GM06990 (cell line): Measurements from ENCODE around the gene B3GNT9.

ENCODE experiments used
- DNase-seq: peaks from one replicate; pipeline ENCODE4 v3.0.0-alpha.2; 2011; ENCODE audit not compliant: insufficient read length; ENCODE audit errors: extremely low read depth
- H3K27me3 ChIP-seq: replicated peaks from 2 replicates; pipeline ENCODE4 v1.6.0; 2011; ENCODE audit warnings: low read length; ENCODE audit not compliant: control insufficient read depth, insufficient read depth
- H3K36me3 ChIP-seq: 2 replicates; pipeline ENCODE4 v1.5.1; 2011; ENCODE audit warnings: low read length; ENCODE audit not compliant: control insufficient read depth, insufficient read depth
- H3K4me3 ChIP-seq: replicated peaks from 2 replicates; pipeline ENCODE4 v1.5.1; 2011; ENCODE audit warnings: low read depth, mild to moderate bottlenecking, control low read depth, low read length
- CTCF ChIP-seq: IDR thresholded peaks from 2 replicates; pipeline ENCODE4 v1.5.1; 2011; ENCODE audit warnings: low read length, control low read depth, mild to moderate bottlenecking, inconsistent platforms; ENCODE audit not compliant: insufficient read depth, poor library complexity, severe bottlenecking

The B3GNT9 gene

GRCh38 chr16:67101311-67102082 lies 49.3 kb downstream of the B3GNT9 start:
- TF ChIP-seq CTCF = no peak
- Histone ChIP-seq H3K27me3 (no peaks in the 10 kb centered on the region), H3K4me3 (no peak overlapping the region), H3K36me3 (peaks cover 1% of the 10 kb centered on the region)
- DNase-seq = no peak

GRCh38 chr16:67100569-67101310 lies 50.1 kb downstream of the B3GNT9 start:
- peaks cover 1% of the 10 kb centered on the region for H3K36me3 ChIP-seq

GRCh38 chr16:67098599-67098998 lies 52.2 kb downstream of the B3GNT9 start:
- DNase-seq = no peak
- Histone ChIP-seq H3K4me3 (no peak overlapping the region), H3K27me3 (no peaks in the 10 kb centered on the region), H3K36me3 (peaks cover 1% of the 10 kb centered on the region)
- no peak for TF ChIP-seq CTCF

More at GRCh38 chr16:67100569-67101310, 50.1 kb downstream of the B3GNT9 start:
- no peak for DNase-seq
- no peaks in the 10 kb centered on the region for H3K27me3 ChIP-seq
- H3K4me3 ChIP-seq = no peak overlapping the region
- peak; percentile 34 for TF ChIP-seq CTCF
